ENCODE results near the gene ASAH2B.

Gene ASAH2B

DNA sequence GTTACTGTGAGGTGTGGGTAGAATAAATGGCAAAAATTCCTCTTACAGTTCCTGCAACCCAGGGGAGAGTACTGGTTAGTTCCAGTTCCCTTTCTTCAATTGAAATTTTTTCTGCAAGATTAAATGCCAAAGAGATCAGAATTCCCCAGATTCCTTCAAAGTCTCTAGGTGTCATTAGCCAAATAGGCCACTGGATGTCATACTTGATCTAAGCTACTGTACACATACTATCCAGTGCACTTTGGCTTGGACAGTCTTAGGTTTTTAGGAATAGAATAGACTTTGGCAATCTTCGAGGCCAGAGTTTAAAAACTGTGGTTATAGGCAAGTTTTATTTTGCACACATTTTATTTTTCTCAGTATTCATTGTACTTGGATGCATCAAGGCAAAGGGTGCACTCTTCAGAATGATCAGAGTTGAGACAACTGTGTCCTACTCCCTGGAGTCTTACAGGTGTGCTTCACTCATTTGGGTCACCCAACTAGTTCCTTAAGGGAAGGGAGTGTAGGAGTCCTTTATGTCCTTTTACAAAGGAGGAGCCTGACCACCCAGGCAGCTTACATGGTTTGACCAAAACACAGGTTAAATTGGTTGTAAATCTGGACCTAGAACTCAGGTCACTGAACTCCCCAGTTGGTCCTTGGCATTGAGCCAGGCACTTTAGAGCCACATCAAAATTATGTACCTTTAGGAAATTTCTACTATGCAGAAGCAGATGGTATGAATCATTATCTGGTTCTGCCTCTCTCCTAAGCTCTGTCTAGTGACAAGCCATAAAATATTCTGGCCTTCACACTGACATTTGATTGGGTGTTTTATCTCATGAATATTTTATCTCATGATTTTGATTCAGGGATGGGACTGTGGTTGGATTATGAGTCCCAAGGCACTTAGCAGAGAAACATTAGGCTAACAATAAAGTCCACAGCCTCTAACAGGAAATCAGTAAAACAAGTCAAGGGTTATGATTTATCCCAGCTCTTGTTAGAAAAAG, 49.5 kb downstream of the ASAH2B start:
- TF ChIP-seq CTCF (IDR thresholded peaks at IDR 0.05; ENCODE audit: borderline replicate concordance, insufficient read depth, low read depth, low read length), result peak; percentile 20; the same call in 1 of the 2 replicates
- H3K4me3 ChIP-seq (ENCODE audit: low read depth, low read length), result no peak overlapping the region

DNA sequence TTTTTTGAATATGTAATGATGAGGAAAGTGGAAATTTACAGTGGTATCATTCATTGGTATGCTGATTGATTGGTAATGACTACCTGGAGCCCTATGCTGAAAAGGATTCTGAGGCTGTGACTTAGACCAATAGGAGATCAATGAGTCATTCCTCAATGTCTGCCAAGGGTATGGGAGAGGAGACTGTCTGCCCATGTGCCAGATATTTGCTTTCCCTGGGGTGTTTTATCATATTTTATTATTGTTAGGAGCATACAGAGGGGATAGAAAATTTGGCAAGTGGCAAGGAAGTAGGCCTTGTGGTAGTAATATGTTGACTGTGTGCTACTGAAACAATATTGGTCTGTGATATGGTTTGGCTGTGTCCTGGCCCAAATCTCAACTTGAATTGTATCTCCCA, 54.8 kb downstream of the ASAH2B start:
- TF ChIP-seq CTCF (IDR thresholded peaks at IDR 0.05; ENCODE audit: borderline replicate concordance, insufficient read depth, low read depth, low read length), result no peak

GRCh38 chr10:50796693-50797092, 57.0 kb downstream of the ASAH2B start:
- TF ChIP-seq CTCF (IDR thresholded peaks at IDR 0.05; ENCODE audit: borderline replicate concordance, insufficient read depth, low read depth, low read length), result no peak
- no peak overlapping the region for H3K4me3 ChIP-seq (ENCODE audit: low read depth, low read length)

More for the DNA sequence above, 54.8 kb downstream of the ASAH2B start:
- H3K4me3 ChIP-seq (ENCODE audit: low read depth, low read length), result no peak overlapping the region

GRCh38 chr10:50798297-50798696, 58.6 kb downstream of the ASAH2B start:
- no peak overlapping the region for H3K4me3 ChIP-seq (ENCODE audit: low read depth, low read length)
- TF ChIP-seq CTCF (IDR thresholded peaks at IDR 0.05; ENCODE audit: borderline replicate concordance, insufficient read depth, low read depth, low read length), result no peak

DNA sequence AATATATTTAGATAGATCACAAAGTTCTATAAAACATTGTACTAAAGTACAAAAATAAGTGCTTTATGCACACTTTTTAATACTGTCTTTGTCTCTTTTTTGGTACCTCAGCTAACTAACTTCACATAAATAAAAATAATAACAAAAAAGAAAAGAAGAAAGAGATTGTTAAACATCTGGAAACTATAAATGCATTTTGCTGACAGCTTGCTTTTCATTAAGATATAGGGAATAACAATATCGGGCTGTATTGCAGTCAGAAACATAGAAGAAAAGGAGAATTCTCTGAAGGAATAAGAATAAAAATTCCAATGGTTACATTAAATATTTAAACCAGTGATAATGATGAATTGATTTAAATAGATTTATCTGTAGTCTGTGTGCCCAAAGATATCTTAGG, 59.9 kb downstream of the ASAH2B start:
- TF ChIP-seq CTCF (IDR thresholded peaks at IDR 0.05; ENCODE audit: borderline replicate concordance, insufficient read depth, low read depth, low read length), result no peak
- no peak overlapping the region for H3K4me3 ChIP-seq (ENCODE audit: low read depth, low read length)

DNA sequence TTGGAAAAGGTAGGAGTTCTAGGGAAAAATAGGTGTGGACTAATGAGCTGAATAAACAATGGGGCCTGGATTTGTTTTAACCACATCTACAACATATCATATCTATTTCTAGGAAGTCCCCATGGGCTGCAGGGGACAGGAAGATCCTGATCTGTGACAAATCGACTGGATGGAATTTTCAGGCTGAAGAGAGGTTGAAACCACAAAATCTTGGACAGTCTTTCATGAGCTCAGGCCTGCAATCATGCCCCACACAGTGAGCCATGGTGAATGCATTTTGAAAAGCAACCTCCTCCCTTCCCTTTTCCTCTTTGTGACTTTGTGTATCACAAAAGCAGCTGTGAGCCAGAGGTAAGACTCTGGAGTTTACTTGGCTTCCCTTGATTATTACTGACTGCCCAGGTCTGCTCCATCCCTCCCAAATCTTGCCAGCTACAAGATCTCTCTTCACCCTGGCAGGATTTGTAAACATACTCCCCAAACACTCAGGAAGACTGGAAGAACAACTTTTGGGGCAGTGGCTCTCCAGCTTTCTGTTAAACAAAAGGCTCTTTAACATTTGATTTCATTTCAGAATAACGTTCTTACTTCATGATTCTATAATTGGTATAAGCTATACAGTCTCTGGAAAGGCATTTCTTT, 66.4 kb downstream of the ASAH2B start:
- H3K4me3 ChIP-seq (ENCODE audit: low read depth, low read length), result no peak overlapping the region
- no peak for TF ChIP-seq CTCF (IDR thresholded peaks at IDR 0.05; ENCODE audit: borderline replicate concordance, insufficient read depth, low read depth, low read length)
